H9 (cell line): ENCODE data around the gene ZC3H7B. TPM values are rescaled to one million over a fixed set of nuclear protein-coding genes. Genes with fewer than 3 reads are reported as not detected.

Experiments used
- DNase-seq: peaks from one replicate; pipeline ENCODE4 v3.0.0-alpha.2; 2017
- H2AFZ ChIP-seq: one replicate; pipeline ENCODE4 v1.6.1; 2013; ENCODE audit warnings: mild to moderate bottlenecking, low read length, control low read depth, moderate library complexity
- H2AK5ac ChIP-seq: 2 replicates; pipeline ENCODE4 v1.6.1; 2013; ENCODE audit warnings: low read length, control low read depth, mixed read lengths; ENCODE audit not compliant: insufficient read length
- H2BK120ac ChIP-seq: one replicate; pipeline ENCODE4 v1.6.1; 2013; ENCODE audit warnings: low read depth, mild to moderate bottlenecking, low read length, control low read depth, inconsistent platforms; ENCODE audit not compliant: poor library complexity, severe bottlenecking
- H2BK12ac ChIP-seq: 2 replicates; pipeline ENCODE4 v1.6.1; 2013; ENCODE audit warnings: low read length, control low read depth, mixed read lengths, low read depth; ENCODE audit not compliant: insufficient read length
- H2BK15ac ChIP-seq: 2 replicates; pipeline ENCODE4 v1.6.1; 2013; ENCODE audit warnings: low read depth, low read length, control low read depth
- H2BK20ac ChIP-seq: one replicate; pipeline ENCODE4 v1.6.1; 2013; ENCODE audit warnings: low read depth, mild to moderate bottlenecking, low read length, control low read depth, inconsistent platforms; ENCODE audit not compliant: poor library complexity, severe bottlenecking
- H2BK5ac ChIP-seq: 2 replicates; pipeline ENCODE4 v1.6.1; 2013; ENCODE audit warnings: low read length, control low read depth, mixed read lengths; ENCODE audit not compliant: insufficient read length
- H3K14ac ChIP-seq: 2 replicates; pipeline ENCODE4 v1.6.1; 2013; ENCODE audit warnings: low read length, control low read depth; ENCODE audit not compliant: insufficient read depth
- H3K18ac ChIP-seq: 2 replicates; pipeline ENCODE4 v1.6.1; 2013; ENCODE audit warnings: low read depth, mild to moderate bottlenecking, mixed read lengths, low read length, control low read depth; ENCODE audit not compliant: insufficient read length
- H3K23ac ChIP-seq: 2 replicates; pipeline ENCODE4 v1.6.1; 2013; ENCODE audit warnings: low read length, control low read depth, mixed read lengths, low read depth; ENCODE audit not compliant: insufficient read length
- H3K23me2 ChIP-seq: 2 replicates; pipeline ENCODE4 v1.6.1; 2013; ENCODE audit warnings: low read depth, mild to moderate bottlenecking, mixed read lengths, low read length, control low read depth; ENCODE audit not compliant: insufficient read length, poor library complexity, severe bottlenecking
- H3K27ac ChIP-seq: 2 replicates; pipeline ENCODE4 v1.5.1; 2013; ENCODE audit warnings: low read length, control low read depth, mixed read lengths, low read depth; ENCODE audit not compliant: insufficient read length
- H3K27me3 ChIP-seq: 2 replicates; pipeline ENCODE4 v1.6.1; 2013; ENCODE audit warnings: low read length, control low read depth, inconsistent platforms; ENCODE audit not compliant: insufficient read depth
- H3K4ac ChIP-seq: 2 replicates; pipeline ENCODE4 v1.6.1; 2013; ENCODE audit warnings: low read depth, mild to moderate bottlenecking, control low read depth, inconsistent platforms, low read length, moderate library complexity
- H3K4me1 ChIP-seq: 2 replicates; pipeline ENCODE4 v1.6.1; 2013; ENCODE audit warnings: low read length, control low read depth, inconsistent platforms; ENCODE audit not compliant: insufficient read depth
- H3K4me2 ChIP-seq: 2 replicates; pipeline ENCODE4 v1.6.1; 2013; ENCODE audit warnings: low read length, control low read depth, mixed read lengths; ENCODE audit not compliant: insufficient read length, insufficient read depth
- H3K56ac ChIP-seq: 2 replicates; pipeline ENCODE4 v1.6.1; 2013; ENCODE audit warnings: low read depth, mild to moderate bottlenecking, mixed read lengths, low read length, control low read depth; ENCODE audit not compliant: insufficient read length
- H3K79me1 ChIP-seq: 2 replicates; pipeline ENCODE4 v1.6.1; 2013; ENCODE audit warnings: low read depth, mild to moderate bottlenecking, moderate library complexity, low read length, control low read depth, inconsistent platforms; ENCODE audit not compliant: insufficient read depth, poor library complexity, severe bottlenecking
- H3K79me2 ChIP-seq: 2 replicates; pipeline ENCODE4 v1.6.1; 2013; ENCODE audit warnings: low read length, control low read depth, inconsistent platforms; ENCODE audit not compliant: insufficient read depth
- H3K9ac ChIP-seq: 2 replicates; pipeline ENCODE4 v1.6.1; 2013; ENCODE audit warnings: low read length, control low read depth, mixed read lengths; ENCODE audit not compliant: insufficient read length; ENCODE audit errors: extremely low read depth
- H3K9me3 ChIP-seq: one replicate; pipeline ENCODE4 v1.6.1; 2013; ENCODE audit warnings: low read depth, low read length, inconsistent platforms; ENCODE audit not compliant: control insufficient read depth
- H3T11ph ChIP-seq: one replicate; pipeline ENCODE4 v1.6.1; 2013; ENCODE audit warnings: mild to moderate bottlenecking, low read length, control low read depth, inconsistent platforms
- H4K20me1 ChIP-seq: one replicate; pipeline ENCODE4 v1.6.1; 2013; ENCODE audit not compliant: control insufficient read depth, insufficient read length, insufficient read depth
- H4K5ac ChIP-seq: 2 replicates; pipeline ENCODE4 v1.6.1; 2013; ENCODE audit warnings: low read depth, mild to moderate bottlenecking, mixed read lengths, low read length, control low read depth; ENCODE audit not compliant: insufficient read length
- H4K8ac ChIP-seq: replicated peaks from 2 replicates; pipeline ENCODE4 v1.6.1; 2013; ENCODE audit warnings: low read length, control low read depth, mixed read lengths, low read depth; ENCODE audit not compliant: insufficient read length
- H4K91ac ChIP-seq: 2 replicates; pipeline ENCODE4 v1.6.1; 2013; ENCODE audit warnings: low read depth, mild to moderate bottlenecking, moderate library complexity, mixed read lengths, low read length, control low read depth; ENCODE audit not compliant: insufficient read length
- H3K27ac Mint-ChIP-seq, 3 experiments: 2 replicates in 2 of 3; 3 replicates in 1 of 3; pipeline ENCODE4 v1.8.0; 2020 to 2021; ENCODE audit warnings: mixed read lengths in 3 of 3, mild to moderate bottlenecking in 1 of 3, moderate library complexity in 1 of 3
- H3K27me3 Mint-ChIP-seq: 2 replicates; pipeline ENCODE4 v1.8.0; 2021; ENCODE audit warnings: low read depth, mild to moderate bottlenecking, moderate library complexity, mixed read lengths
- H3K36me3 Mint-ChIP-seq, 3 experiments: 2 replicates in 2 of 3; 3 replicates in 1 of 3; pipeline ENCODE4 v1.8.0; 2020 to 2021; ENCODE audit warnings: low read depth in 3 of 3, mixed read lengths in 3 of 3; ENCODE audit not compliant: insufficient read depth in 1 of 3
- H3K4me1 Mint-ChIP-seq, 2 experiments: 2 replicates each; pipeline ENCODE4 v1.8.0; 2020; ENCODE audit warnings: mixed read lengths in 2 of 2
- H3K4me3 Mint-ChIP-seq, 2 experiments: 2 replicates in 1 of 2; 3 replicates in 1 of 2; pipeline ENCODE4 v1.8.0; 2020 to 2021; ENCODE audit warnings: mild to moderate bottlenecking in 2 of 2, mixed read lengths in 2 of 2, moderate library complexity in 1 of 2
- H3K9me3 Mint-ChIP-seq, 2 experiments: 2 replicates in 1 of 2; 3 replicates in 1 of 2; pipeline ENCODE4 v1.8.0; 2020; ENCODE audit warnings: mild to moderate bottlenecking in 2 of 2, mixed read lengths in 2 of 2, moderate library complexity in 1 of 2
- WGBS: extraction: QIAGEN DNeasy Blood & Tissue Kit; methylation state at CpG from one replicate; pipeline ENCODE4 v1.1.7; 2013; ENCODE audit warnings: missing lambda C conversion rate, low lambda C conversion rate, mixed read lengths; ENCODE audit not compliant: insufficient read length; ENCODE audit errors: extremely low coverage; 5-methylcytosine and 5-hydroxymethylcytosine counted together
- total RNA-seq: library from RNA; stranded (reverse); gene quantifications from 2 replicates; pipeline ENCODE4 v1.2.1, GENCODE V29; 2021
- TF ChIP-seq, protein P1 (sequence below): fragments of 200-600 bp; sonication (generic); conservative IDR thresholded peaks from 3 replicates; pipeline ENCODE4 v1.8.0; 2021; ENCODE audit warnings: antibody characterized with exemption, mild to moderate bottlenecking

Gene ZC3H7B
- total RNA-seq, 1 experiment from 2014 or later = 69.3 TPM

DNA sequence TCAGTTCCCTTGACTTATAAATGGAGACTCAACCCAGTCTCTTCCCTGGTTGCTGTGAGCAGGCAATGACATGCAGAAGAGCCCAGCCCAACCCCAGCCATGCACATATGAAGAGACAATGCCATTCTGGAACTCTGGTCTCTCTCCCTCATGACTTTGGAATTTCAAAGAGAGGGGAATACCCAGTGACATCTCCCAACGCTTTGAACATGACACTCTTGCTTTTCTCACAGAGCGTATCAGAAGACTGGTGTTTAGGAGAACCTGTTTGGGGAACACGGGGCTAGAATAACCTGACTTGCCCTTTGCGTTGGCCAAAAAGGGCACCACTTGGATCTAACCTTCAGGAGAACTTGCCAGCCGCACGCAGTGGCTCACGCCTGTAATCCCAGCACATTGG is 28.2 kb upstream of the ZC3H7B start:
- H3K4me2 ChIP-seq = no peak overlapping the region
- no peak overlapping the region for H2AFZ ChIP-seq
- no peak overlapping the region for H2BK5ac ChIP-seq
- H3K23ac ChIP-seq = no peak overlapping the region
- H4K20me1 ChIP-seq = no peaks in the 10 kb centered on the region
- no peak overlapping the region for H4K8ac ChIP-seq
- no peaks in the 10 kb centered on the region for H3K79me1 ChIP-seq
- no peak overlapping the region for H2BK120ac ChIP-seq
- no peaks in the 10 kb centered on the region for H3K27me3 ChIP-seq
- H3K18ac ChIP-seq = no peak overlapping the region
- Mint-ChIP-seq H3K27me3 (no peaks in the 10 kb centered on the region; the same call in 1 of the 2 replicates), H3K27ac (no peak overlapping the region; a peak in 1 of 7 replicates), H3K36me3 (peaks cover 51 to 85% (median 73%) of the 10 kb centered on the region in 3 experiments; a peak in 6 of 7 replicates), H3K4me1 (no peaks in the 10 kb centered on the region), H3K9me3 (peaks cover 0 to 2% of the 10 kb centered on the region in 2 experiments; a peak in 1 of 5 replicates), H3K4me3 (no peak overlapping the region)
- H2BK12ac ChIP-seq = no peak overlapping the region
- H4K5ac ChIP-seq = no peak overlapping the region
- H3K79me2 ChIP-seq = no peaks in the 10 kb centered on the region
- no peak overlapping the region for H4K91ac ChIP-seq
- TF ChIP-seq, protein P1, sequence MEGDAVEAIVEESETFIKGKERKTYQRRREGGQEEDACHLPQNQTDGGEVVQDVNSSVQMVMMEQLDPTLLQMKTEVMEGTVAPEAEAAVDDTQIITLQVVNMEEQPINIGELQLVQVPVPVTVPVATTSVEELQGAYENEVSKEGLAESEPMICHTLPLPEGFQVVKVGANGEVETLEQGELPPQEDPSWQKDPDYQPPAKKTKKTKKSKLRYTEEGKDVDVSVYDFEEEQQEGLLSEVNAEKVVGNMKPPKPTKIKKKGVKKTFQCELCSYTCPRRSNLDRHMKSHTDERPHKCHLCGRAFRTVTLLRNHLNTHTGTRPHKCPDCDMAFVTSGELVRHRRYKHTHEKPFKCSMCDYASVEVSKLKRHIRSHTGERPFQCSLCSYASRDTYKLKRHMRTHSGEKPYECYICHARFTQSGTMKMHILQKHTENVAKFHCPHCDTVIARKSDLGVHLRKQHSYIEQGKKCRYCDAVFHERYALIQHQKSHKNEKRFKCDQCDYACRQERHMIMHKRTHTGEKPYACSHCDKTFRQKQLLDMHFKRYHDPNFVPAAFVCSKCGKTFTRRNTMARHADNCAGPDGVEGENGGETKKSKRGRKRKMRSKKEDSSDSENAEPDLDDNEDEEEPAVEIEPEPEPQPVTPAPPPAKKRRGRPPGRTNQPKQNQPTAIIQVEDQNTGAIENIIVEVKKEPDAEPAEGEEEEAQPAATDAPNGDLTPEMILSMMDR = no peak
- H3K9ac ChIP-seq = no peak overlapping the region
- no peak overlapping the region for H3K27ac ChIP-seq
- no peak overlapping the region for H3T11ph ChIP-seq
- H3K9me3 ChIP-seq = no peaks in the 10 kb centered on the region
- H2BK20ac ChIP-seq = no peak overlapping the region
- no peak for DNase-seq
- H3K56ac ChIP-seq = no peak overlapping the region
- H2AK5ac ChIP-seq = no peak overlapping the region
- H3K4ac ChIP-seq = no peak overlapping the region
- H3K4me1 ChIP-seq = no peaks in the 10 kb centered on the region
- H3K23me2 ChIP-seq = no peaks in the 10 kb centered on the region
- no peak overlapping the region for H3K14ac ChIP-seq
- H2BK15ac ChIP-seq = no peak overlapping the region
- WGBS = no CpG with 5 or more reads among the region's 7 CpGs
